GM10266 (cell line): ENCODE measurements around the gene GATA5.
"Not testable (repeated sequence)": the region's sequence is repeated elsewhere in the genome, so short reads cannot be mapped to it uniquely, and the experiment has no call there.

Experiments used
- DNase-seq: peaks from one replicate; pipeline ENCODE4 v3.0.0; 2012; ENCODE audit errors: extremely low spot score
- TF ChIP-seq, protein P1 (sequence below): IDR thresholded peaks from 2 replicates; pipeline ENCODE4 v1.5.1; 2012; ENCODE audit warnings: mild to moderate bottlenecking, low read depth; ENCODE audit not compliant: control insufficient read depth, insufficient read depth; ENCODE audit errors: missing control alignments

Gene GATA5

DNA sequence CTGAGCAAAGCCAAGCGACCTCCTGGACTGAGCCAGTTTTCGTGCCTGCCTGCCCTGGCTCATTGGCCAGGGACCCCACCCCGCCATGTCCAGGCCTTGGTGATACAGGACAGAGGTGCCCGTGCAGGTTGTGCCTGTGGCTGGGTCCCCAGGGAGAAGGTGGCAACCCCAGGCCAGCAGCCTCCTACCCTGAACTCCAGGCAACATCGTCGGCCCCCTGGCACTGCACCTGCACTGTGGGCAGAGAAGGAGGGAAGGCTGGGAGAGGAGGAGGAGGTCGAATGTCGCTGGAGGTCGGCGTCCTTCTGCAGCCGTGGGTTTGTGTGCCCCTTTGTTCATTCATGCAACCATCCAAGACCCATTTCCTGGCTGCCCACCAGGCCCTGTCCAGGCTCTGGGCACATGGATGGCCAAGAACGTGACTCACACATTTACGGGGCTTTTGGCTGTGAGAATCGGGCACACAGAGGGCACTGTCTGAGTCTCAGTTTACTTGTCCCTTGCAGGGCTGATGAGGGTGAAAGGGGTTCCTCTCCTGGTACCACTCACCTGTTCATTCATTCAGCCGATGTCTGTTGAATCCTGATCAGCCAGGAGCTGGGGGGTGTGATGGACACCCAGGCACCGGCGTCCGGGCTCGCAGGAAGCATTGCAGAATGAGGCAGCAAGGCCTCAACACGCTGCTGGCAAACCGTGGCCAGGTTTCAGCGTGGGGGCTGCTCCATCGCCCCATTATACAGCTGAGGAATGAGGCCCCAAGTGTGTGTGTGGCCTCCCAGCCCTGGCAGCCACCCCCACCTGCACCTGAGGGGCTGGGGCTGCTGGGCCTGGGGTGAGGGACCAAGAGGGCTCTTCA, 46.1 kb downstream of the GATA5 start:
- no peak for DNase-seq

DNA sequence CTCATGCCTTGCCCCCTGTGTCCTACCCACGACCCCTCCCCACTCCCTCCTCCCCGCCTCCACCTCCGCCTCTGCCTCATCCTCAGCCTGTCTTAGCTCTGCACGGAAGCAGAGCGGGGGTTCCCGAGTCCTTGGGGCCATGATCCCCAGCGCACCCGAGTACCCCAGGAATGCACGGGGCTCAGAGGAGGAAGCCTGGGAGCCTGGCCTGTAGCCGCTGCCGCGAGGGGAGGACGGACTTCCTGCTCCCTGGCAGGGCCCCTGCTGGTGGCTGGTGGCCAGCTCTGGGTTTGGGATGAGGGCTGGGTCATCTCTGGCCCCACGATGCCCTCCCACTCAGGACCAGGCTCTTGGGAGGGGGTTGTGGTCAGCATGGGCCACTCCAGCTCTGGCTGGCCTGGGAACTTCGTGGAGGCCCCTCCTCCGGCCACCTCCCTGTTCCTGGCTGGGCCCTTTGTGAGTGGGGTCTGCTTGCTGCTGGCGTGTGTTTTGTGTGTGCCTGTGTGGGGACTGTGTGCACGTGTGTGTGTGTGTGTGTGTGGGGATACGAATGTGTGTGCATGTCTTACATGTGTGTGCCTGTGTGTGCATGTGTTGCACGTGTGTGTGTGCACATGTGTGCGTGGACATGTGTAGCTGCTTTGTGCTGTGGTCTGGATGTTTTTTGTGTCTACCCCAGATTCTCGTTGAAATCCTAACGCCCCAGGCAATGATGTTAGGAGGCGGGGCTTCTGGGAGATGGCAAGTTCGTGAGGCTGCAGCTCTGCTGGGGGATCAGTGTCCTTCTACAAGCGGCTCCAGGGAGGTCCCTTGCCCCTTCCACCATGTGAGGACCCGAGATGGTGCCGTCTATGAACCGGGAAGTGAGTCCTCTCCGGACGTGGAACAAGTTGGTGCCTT, 47.1 kb downstream of the GATA5 start:
- TF ChIP-seq, protein P1, sequence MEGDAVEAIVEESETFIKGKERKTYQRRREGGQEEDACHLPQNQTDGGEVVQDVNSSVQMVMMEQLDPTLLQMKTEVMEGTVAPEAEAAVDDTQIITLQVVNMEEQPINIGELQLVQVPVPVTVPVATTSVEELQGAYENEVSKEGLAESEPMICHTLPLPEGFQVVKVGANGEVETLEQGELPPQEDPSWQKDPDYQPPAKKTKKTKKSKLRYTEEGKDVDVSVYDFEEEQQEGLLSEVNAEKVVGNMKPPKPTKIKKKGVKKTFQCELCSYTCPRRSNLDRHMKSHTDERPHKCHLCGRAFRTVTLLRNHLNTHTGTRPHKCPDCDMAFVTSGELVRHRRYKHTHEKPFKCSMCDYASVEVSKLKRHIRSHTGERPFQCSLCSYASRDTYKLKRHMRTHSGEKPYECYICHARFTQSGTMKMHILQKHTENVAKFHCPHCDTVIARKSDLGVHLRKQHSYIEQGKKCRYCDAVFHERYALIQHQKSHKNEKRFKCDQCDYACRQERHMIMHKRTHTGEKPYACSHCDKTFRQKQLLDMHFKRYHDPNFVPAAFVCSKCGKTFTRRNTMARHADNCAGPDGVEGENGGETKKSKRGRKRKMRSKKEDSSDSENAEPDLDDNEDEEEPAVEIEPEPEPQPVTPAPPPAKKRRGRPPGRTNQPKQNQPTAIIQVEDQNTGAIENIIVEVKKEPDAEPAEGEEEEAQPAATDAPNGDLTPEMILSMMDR, result no peak
- DNase-seq, result no peak

More for the DNA sequence above, 46.1 kb downstream of the GATA5 start:
- TF ChIP-seq, protein P1, result no peak

DNA sequence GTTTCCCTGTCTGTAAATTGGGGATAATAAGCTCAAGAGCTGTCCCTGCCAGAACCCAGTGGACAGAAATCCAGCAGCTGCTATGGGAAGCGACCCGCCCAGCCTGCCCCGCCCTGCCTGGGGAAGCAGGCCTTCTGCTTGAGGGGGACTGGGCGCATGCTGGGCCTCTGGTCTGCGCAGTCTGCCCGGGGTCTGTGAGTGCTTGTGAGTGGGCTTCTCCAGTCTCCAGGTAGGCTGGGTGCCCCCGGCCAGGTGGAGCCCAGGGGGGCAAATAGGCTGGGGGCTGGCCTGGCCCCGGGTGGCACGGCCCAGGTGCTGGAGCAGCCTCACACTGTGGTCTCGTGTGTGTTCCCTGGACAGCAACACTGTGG, 47.8 kb downstream of the GATA5 start:
- DNase-seq, result no peak
- TF ChIP-seq, protein P1, result no peak

DNA sequence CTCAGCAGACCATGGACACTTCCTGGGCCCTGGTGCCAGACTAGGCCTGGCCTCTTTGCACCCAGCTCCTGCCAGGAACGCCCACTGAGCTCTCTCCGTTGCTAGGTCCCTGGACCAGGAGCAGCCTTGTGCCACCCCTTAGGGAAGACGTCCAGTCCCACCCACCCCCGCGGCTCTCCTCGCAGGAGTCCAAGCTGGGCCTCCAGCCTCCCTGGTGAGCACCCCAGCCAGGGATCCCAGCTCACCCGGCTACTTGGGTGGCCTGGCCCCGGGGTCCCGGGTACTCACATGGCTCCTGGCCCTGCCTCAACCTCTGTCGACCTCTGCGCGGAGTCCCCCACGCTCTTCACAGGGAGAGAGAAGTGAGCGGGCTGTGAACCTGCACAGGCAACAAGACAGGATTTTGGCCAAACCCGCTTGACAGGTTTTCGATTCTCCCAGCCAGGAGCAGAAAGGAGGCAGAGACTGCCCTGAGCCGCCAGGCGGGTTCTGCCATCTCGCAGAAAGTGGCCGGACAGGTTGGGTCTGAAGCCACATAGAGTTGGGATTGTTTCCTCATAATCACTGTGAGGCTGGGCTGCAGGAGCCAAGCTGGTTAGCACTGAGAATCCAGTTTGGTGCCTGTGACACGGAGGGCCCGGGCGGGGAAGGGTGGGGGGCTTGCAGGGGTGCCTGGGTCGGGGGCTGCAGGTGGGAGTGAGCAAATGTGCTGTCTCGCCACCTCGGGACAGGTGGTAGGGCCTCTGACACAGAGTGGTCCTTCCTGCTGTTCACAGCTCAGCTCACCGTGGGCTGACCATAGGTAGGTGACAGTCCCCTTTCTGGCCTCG, 48.4 kb downstream of the GATA5 start, which contains the start of gene RBBP8NL:
RBBP8NL (minus strand) TSS at position 368 of the 830 bp plus-strand sequence. CDS start 7,892 bp downstream, outside the sequence.
- DNase-seq, result no peak
- TF ChIP-seq, protein P1, result no peak

DNA sequence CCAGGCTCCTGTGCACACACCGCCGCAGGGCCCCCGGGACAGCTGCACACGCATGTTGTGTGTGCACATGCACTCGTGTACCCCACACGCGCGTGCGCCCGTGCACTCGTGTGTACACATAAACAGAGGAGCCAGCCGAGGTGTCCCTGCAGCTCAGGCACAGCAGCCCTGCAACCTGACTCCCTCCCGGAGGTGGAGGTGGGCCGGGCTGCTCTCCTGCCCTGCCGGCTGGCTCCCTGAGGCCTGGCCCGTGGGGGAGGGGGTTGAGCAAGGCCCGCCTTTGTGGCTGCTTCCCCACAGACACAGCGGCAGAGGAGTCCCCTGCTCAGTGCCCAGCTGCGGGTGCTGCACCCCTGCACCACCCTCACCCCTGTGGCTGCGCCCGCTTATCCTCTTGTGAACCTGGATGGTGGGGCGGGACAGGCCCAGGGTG, 49.1 kb downstream of the GATA5 start:
- DNase-seq, result no peak

DNA sequence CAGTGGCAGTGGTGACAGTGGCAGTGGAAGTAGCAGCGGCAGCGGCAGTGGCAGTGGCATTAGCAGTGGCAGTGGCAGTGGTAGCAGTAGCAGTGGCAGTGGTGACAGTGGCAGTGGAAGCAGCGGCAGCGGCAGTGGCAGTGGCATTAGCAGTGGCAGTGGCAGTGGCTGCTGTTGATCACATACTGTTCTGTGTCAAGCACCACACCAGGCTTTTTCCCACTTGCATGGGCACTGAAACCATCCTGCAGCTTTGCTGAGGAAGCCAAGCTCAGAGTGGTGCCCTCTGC, 49.8 kb downstream of the GATA5 start:
- not testable (repeated sequence) for DNase-seq

More for the DNA sequence above, 49.1 kb downstream of the GATA5 start:
- TF ChIP-seq, protein P1, result no peak
